GM18909 (cell line): ENCODE results near the gene ZNF326.
"Not testable (repeated sequence)": the region's sequence is repeated elsewhere in the genome, so short reads cannot be mapped to it uniquely, and the experiment has no call there.

ENCODE experiments used
- ATAC-seq: cut with Tn5 transposase; IDR thresholded peaks from one replicate; pipeline ENCODE4 v1.9.1; 2021; ENCODE audit warnings: mild to moderate bottlenecking; ENCODE audit not compliant: unreplicated experiment, poor library complexity

The ZNF326 gene

DNA sequence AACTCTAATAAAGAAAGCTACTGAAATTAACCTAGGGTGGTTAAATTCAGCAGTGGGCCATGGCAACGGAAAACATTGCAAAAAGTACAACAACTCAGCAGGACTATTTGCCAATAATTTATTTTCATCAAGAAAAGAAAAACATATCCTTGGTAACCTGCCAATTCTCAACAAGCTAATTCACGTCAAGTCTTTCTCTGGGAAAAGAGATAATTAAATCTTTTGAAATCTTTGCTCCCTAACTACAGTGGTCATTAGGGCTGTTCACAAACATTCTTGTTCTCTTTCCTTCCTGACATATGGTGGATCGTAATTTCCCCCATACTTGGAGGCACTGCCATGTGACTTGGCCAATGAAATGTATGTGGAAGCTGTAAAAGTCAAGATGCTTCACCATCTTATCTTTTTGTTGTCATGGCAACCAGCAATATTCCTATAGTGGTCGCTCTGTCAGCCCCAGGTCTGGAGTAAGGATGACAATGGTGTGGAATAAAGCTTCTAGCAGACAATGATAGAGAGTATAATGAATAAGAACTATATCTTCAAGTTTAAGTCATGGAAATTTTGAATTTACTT lies 29.6 kb upstream of the ZNF326 start:
- no peak for ATAC-seq

DNA sequence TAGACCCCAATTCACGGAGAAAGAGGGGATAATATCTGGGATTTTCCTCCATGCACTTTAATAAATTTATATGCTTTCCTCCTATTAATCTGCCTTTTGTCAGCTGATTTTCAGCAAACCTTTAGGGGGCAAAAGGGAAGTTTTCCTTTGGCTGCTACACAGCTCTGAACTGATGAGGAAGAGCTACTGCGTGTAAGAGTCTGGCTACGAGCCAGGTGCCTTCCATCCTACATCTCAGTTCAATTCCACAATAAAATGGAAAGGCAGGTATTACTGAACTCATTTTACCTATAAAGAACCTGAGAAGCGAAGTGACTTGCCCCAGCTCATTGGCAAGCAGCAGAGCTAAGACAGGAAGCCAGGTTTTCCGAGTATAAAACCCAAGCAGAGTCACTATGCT lies 28.3 kb upstream of the ZNF326 start:
- ATAC-seq = peak; percentile 45

DNA sequence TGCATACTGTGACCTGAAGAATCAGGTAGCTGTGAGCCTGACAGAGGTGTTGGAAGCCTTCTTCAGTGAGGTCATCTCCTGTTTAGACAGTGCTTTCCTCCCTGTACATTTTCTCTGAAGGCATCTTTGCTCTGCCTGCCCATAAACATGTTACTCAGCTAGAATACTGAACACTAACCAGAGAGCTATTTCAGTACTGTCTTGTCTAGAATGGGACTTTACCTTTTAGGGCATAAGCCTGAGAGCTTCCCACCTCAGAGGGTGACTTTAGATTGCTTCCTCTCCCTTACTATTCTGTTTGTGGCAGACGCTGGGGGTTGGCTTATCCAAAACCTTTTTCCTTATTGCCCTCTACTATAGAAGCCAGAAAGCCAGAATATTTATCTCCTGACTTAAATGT lies 23.3 kb upstream of the ZNF326 start:
- ATAC-seq = peak; percentile 73

DNA sequence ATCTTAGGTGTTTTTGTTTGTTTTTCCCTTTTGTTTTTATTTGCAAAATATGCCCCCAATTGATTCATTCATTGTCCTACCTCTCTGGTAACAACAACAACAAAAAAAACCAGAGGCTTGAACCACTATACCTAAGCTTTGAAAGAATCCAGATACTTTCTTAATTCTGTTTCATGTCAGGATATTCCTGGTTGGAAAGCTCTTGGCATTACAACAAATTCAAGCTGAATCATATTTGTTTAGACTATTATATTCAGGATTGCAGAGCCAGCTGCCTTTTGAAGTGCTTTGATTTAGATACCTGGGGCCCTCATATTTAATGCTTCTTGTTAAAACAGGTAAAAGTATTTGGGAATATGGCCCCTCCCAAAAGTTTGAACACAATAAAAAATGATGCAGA lies 22.9 kb upstream of the ZNF326 start:
- no peak for ATAC-seq

DNA sequence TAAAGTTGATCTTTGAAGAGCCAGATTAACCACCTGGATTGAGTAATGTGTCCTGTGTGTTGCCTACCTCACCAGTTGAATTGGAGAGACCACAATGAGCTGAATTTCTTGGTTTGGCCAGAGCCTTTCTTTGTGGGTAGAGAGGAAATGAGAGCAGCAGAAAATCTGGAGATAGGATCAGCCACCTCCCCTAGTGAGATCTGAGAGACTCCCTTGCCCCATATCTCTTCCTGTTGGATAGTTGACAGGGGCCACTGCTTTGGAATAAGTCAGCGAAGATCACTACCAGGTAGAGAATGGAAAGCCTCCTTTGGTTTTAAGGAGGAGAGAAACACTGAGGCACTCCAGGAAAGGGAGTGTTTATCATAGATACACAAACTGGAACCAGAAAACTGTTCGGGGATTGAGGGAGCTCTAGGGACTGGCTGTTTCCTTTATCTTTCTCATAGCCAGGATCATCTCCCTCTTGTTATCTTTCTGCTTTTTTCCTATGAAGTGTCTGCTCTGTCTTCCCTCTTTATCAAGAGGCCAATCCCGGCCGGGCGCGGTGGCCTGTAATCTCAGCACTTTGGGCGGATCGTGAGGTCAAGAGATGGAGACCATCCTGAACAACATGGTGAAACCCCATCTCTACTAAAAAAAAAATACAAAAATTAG lies 21.3 kb upstream of the ZNF326 start:
- no peak for ATAC-seq

DNA sequence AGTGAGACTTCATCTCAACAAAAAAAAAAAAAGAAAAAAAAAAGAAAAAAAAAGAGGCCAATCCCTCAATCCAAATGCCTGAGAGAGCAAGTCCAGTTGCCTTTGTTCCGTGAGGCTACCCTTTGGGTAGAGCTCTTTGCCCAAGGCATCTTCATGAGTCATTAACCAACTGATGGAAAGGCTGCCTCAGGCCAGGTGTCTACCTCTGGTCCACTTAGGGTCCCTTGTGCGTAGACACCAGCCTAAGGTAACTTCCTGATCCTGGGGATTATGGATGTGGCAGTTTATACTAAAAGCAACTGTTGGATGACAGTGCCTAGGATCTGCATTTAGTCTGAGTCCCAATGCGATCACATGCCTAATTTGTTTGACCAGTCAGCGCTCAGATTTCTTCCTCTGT lies 20.7 kb upstream of the ZNF326 start:
- ATAC-seq = no peak

DNA sequence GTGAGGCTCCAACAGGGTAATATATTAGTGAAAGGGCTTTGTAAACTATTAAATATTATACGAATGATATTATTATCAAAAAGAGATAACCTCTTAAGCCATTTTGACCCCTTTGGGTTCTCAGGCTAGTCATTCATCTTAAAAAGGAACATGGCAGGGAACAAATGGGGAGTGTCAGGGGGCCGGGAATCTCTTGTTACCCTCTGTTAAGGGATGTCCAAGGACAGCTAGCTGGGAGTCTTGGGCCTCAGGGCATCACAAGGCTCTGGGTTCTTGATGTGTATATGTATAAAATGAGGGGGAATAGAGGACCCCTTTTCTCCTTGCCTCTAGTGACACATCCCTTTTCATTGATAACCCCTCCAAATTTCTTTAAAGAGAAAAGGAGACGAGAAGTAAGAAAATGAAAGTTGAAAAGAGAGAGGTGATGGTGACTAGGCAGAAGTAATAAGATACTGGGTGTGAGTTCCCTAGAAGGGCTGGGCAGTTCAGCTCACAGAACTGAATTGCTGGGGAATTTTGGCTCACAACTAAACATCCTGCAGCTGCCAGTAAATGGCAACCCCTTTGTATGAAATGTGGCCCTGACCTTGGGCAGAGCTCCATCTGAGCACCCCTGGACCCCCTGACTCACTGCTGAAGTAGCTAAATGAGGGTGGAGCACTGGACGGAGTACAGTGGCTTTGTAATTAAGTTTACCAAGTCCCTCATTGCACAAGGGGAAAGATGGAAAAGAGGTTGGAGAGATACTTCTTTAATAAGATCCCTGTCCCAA lies 20.0 kb upstream of the ZNF326 start:
- ATAC-seq = no peak

DNA sequence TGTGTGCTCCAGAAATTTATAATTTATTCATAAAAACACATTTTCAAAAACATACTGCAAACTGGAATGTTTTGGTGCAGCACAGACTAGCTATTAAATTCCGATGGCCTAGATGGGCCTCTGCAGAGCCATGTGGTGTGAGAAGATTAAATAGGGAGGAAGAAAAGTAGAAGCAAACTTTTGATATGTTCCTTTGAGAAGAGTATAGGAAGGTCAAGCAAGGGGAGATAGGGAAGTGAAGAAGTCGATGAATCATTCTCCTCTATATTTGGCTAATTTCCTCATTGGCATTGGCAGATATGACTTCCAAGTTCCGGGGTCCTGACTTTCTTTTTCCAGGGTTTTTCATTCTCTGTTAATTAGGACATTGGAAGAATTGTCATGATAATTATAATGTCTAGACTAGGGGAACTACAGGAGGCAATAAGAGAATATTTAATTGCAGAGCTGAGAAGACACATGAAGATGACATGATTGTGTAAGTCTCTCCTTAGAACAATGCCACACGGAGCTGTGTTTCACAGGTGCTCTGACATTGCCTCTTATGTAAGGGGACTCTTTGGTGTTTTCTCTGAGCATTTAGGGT lies 19.3 kb upstream of the ZNF326 start:
- no peak for ATAC-seq

DNA sequence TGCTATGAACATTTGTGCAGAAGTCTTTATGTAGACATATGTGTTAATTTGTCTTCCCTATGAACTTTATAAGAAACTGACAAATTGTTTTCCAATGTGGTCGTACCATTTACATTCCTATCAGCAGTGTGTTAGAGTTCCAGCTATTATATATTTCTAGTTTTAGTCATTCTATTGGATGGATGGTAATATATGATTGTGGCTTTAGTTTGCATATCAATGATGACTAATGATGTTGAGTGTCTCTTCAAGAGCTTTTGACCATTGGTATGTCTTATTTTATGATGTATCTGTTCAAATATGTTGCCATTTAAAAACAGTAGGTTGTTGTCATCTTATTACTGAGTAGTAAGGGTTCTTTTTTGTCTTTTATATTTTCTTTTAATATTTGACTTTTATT lies 16.2 kb upstream of the ZNF326 start:
- ATAC-seq = no peak

DNA sequence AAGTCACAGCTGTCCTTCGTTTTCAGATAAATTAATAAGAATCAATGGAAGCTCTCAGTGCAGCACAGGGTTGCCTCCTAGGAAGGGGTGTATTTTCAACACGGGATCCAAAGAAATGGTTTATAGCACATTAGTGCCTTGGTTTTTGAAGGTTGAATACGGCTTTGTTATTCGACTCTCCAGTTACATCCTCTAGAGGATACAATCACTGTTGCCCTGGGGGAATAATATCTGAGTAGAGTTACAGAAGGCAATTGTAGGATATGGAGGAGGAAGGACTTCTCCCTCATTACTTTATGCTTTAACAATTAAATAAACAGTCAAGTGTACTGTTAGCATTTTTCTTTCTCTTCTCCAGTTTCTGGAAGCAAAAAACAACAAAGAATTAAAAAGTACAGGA lies 14.3 kb upstream of the ZNF326 start:
- ATAC-seq = no peak

DNA sequence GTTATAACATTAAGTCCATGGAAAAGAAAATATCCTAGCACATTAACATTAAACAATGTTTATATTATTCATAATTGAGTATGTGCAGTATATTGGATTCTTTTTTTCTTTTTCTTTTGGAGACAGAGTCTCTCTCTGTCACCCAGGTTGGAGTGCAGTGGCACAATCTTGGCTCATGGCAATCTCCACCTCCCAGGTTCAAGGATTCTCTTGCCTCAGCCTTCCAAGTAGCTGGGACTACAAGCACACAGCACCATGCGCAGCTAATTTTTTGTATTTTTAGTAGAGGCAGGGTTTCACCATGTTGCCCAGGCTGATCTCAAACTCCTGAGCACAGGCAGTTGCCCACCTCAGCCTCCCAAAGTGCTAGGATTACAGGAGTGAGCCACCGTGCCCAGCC lies 12.1 kb upstream of the ZNF326 start:
- ATAC-seq = not testable (repeated sequence)

DNA sequence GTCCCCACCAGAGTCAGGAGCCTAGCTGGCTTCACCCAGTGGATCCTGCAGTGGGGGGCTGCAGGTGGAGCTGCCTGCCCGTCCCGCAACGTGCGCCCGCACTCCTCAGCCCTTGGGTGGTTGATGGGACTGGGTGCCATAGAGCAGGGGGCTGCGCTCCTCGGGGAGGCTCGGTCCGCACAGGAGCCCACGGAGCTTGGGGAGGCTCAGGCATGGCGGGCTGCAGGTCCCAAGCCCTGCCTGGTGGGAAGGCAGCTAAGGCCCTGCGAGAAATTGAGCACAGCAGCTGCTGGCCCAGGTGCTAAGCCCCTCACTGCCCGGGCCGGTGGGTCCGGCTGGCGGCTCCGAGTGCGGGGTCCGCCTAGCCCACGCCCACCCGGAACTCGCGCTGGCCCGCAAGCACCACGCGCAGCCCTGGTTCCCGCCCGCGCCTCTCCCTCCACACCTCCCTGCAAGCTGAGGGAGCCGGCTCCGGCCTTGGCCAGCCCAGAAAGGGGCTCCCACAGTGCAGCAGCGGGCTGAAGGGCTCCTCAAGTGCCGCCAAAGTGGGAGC lies 10.3 kb upstream of the ZNF326 start:
- ATAC-seq = not testable (repeated sequence)

DNA sequence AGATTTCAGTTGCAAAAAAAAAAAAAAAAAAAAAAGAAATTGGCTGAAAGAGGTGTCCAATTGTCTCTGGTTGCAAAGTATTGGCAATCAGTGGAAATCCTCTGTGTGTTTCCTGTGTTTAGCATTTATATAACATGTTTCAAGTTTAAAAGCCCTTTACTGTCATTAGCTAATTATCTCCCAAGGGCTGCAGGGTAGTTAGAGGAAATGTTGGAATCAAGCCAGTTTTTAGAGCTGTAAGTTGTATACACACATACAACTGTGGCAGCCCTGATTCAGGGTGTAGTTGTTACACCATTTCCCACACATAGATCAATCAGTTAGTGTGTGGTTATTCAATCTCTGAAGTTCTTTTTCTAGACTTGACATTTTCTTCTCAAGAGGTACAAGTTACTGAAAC lies 8.9 kb upstream of the ZNF326 start:
- no peak for ATAC-seq

DNA sequence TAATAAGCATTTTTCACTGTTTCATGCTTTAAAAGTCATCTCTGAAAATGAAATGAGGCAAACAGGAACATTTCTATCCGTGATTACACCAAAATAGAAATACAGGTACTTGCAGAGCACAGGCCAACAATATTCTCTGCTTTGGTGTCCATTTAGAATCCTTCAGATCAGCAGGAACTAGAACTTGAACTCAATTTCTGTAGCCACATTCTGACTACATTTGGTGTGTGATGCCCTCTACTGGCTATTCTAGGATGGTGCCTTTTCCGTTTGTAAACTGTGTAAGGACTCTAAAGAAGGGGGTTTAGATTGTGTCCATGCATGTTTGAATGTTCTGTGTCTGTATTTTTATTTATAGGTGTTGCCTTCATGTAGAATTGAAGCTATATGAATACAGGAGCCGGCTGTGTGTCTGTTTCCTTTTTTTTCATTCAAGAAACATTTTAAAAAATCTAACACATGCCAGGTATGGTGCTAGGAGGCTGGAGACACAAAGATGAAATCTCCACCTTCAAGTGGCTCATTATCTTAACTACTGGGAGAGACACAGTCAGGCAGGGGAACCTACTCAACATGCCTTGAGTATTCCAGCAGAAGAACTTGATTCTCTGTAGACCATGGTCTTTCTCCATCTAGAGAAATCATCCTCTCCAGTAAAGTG lies 7.6 kb upstream of the ZNF326 start:
- peak; percentile 88 for ATAC-seq

DNA sequence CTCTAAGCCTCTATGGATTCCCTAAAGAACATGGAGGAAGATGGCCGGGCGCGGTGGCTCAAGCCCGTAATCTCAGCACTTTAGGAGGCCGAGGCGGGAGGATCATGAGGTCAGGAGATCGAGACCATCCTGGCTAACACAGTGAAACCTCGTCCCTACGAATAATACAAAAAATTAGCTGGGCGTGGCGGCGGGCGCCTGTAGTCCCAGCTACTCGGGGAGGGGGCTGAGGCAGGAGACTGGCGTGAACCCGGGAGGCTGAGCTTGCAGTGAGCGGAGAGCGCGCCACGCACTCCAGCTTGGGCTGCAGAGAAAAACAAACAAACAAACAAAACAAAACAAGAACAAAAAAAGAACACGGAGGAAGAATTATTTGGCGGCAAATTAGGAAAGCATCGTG lies 5.8 kb upstream of the ZNF326 start:
- no peak for ATAC-seq

DNA sequence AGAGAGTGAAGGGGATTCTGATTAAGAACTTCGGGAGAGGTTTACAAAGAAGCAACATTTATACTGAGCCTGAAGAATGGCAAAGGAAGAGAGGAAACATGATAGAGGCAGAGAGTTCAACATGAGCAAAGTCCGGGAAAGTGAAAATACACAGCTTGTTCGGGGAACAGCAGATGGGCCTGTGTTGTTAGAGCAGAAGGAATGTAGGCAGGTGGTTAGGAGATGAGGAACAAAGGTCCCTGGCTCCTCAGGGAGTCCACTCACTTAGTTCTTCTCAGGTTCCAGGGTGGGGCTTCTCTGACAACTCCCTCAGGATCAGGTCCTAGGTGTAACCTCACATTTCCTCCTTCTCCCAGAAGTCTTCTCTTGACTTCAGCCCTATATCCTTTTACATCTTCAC lies 5.1 kb upstream of the ZNF326 start:
- no peak for ATAC-seq

DNA sequence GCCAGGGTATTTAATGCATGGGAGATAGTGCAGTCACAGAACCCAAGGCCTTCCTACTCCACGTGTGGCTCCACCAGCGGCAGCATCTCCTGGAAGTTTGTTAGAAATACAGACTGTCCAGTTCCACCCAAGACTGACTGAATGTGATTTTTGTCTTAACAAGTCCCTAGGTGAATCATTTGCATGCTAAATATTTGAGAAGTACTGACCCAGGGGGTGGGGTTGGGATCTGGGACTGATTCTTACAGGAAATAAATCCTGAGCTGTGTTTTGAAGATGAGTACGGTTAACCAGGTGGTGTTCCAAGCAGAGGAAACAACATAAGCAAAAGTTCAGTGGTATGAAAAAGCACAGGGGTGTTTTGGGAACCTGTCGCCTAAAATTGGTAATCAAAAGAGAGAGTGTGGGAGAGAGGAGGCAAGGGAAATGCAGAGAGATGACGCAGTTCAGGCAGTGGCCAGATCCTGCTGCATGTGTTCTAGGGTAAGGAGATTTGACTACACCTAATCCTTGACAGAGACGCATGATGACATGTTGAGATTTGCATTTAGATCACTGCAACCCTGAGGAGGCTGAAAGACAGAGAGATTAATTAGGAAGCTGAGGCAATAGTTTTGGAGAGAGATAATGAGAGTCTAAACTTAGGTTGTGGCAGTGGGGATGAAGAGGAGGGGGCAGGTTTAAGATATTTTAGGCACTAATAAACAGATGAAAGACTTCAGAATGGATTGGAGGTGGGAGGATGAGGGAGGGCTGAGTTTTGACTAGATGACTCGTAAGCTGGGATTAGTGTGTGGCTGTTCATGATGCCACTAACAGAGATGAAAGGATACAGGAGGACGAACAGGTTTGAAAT lies 3.7 kb upstream of the ZNF326 start:
- ATAC-seq = no peak

DNA sequence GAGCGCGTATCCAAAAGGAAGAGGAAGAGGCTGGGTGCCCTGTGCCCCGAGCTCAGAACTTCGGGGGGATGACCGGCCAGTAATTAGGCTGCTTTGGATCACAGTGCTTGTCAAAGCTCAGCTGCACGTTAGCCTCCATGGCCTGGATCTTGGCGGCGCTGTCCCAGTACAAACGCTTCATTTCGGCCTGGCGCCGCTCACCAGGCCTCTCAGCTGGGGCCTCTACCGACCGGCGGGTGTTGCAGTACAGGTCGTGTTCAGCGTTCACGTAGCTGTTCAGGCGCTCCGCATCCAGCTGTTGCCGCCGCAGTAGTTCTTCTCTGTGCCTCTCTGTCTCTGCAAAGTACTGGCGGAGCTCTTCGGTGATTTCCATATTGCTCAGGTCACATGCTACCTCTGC lies 1.4 kb upstream of the ZNF326 start:
- no peak for ATAC-seq

DNA sequence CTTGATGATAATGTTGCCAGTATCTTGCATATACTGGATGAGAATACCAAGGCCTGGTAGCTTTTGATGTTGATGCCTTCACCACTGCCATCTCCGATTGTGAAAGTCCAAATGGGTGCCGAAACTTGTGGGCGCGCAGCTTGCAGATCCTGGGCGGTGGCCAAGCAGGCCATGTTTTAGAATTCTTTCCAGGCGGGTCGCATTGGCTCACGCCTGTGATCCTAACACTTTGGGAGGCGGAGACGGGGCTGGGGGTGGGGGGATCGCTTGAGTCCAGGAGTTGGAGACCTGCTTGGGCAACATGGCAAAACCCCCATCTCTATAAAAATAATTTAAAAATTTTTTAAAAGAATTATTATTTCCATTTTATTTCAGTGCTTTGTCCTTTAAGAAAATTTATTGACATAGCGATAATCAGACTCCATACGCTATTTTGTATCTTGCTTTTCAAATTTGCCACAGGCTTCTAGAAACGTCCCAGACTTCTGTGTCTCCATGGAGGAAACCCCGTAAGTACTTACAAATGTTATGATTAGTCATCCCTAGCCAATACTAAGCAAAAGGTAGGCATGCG lies 592 bp upstream of the ZNF326 start:
- no peak for ATAC-seq
